GM12878 (cell line): ENCODE results near the gene CLDN12. TPM values are rescaled to one million over a fixed set of nuclear protein-coding genes. Genes with fewer than 3 reads are reported as not detected.
"Not testable (repeated sequence)": the region's sequence is repeated elsewhere in the genome, so short reads cannot be mapped to it uniquely, and the experiment has no call there.

Experiments used
- ATAC-seq: fragments of 200-7000 bp; cut with Tn5 transposase; 3 replicates; pipeline ENCODE4 v1.9.1; 2020; ENCODE audit warnings: mild to moderate bottlenecking, moderate library complexity
- BruUV-seq: library from RNA; stranded (reverse); fragments of 400-500 nt; replicated peaks from 2 replicates; lab custom pipeline; 2021; lab: Mats Ljungman, UMichigan
- CTCF ChIA-PET: fragments of 300-600 bp; sonication (Branson Sonifier 250); formaldehyde crosslinking; extraction: SDS; loops from one replicate; lab custom pipeline; 2021; ENCODE audit warnings: inconsistent platforms; lab: Yijun Ruan, JAX
- POLR2A ChIA-PET: fragments of 350-600 bp; formaldehyde crosslinking; extraction: SDS; loops from one replicate; lab custom pipeline; 2021; ENCODE audit warnings: inconsistent platforms; lab: Charles Lee
- RAD21 ChIA-PET: fragments of 300-600 bp; sonication (Branson Sonifier 250); formaldehyde crosslinking; loops from one replicate; lab custom pipeline; 2023; ENCODE audit warnings: antibody characterized with exemption; ENCODE audit not compliant: unreplicated experiment; lab: Charles Lee
- SMC1A ChIA-PET: fragments of 300-600 bp; sonication (Branson Sonifier 250); formaldehyde crosslinking; loops from one replicate; lab custom pipeline; 2023; ENCODE audit not compliant: unreplicated experiment, uncharacterized antibody; lab: Charles Lee
- DNase-seq: peaks from one replicate; pipeline ENCODE4 v3.0.0-alpha.2; 2011; ENCODE audit warnings: low read depth, low spot score
- FAIRE-seq: peaks from 3 replicates; lab custom pipeline; 2011; peaks lifted over from hg19 to GRCh38; lab: Jason Lieb, UNC
- H2AFZ ChIP-seq: 2 replicates; pipeline ENCODE4 v1.6.0; 2011; ENCODE audit warnings: low read depth, low read length, control low read depth; ENCODE audit not compliant: control insufficient read depth
- H3K27ac ChIP-seq: 2 replicates; pipeline ENCODE4 v1.5.1; 2011; ENCODE audit warnings: control low read depth; ENCODE audit not compliant: control insufficient read depth, insufficient read depth
- H3K27me3 ChIP-seq, 2 experiments: replicated peaks in 1 of 2; 2 replicates each; pipeline versions ENCODE4 v1.6.0 to v1.6.1; 2011; ENCODE audit warnings: low read length in 1 of 2; ENCODE audit not compliant: control insufficient read depth in 2 of 2, insufficient read depth in 2 of 2
- H3K36me3 ChIP-seq, 2 experiments: 2 replicates each; pipeline ENCODE4 v1.5.1; 2011; ENCODE audit warnings: low read length in 1 of 2; ENCODE audit not compliant: control insufficient read depth in 2 of 2, insufficient read depth in 2 of 2
- H3K4me1 ChIP-seq: 2 replicates; pipeline ENCODE4 v1.6.1; 2011; ENCODE audit warnings: mild to moderate bottlenecking, low read length, moderate library complexity, mixed read lengths; ENCODE audit not compliant: control insufficient read depth, insufficient read depth
- H3K4me2 ChIP-seq: 2 replicates; pipeline ENCODE4 v1.6.0; 2011; ENCODE audit warnings: control low read depth; ENCODE audit not compliant: control insufficient read depth, insufficient read depth
- H3K4me3 ChIP-seq: fragments of 200-600 bp; sonication (generic); 2 replicates; pipeline ENCODE4 v1.5.1; 2016
- H3K79me2 ChIP-seq: 2 replicates; pipeline ENCODE4 v1.6.0; 2011; ENCODE audit warnings: low read length; ENCODE audit not compliant: control insufficient read depth, insufficient read depth
- H3K9ac ChIP-seq: 2 replicates; pipeline ENCODE4 v1.8.0; 2011; ENCODE audit warnings: low read length, control low read depth, mixed read lengths; ENCODE audit not compliant: control insufficient read depth, insufficient read depth
- H3K9me3 ChIP-seq: replicated peaks from 3 replicates; pipeline ENCODE4 v1.5.1; 2011; ENCODE audit warnings: mild to moderate bottlenecking, low read length; ENCODE audit not compliant: control insufficient read depth, insufficient read depth
- H4K20me1 ChIP-seq: 2 replicates; pipeline ENCODE4 v1.6.0; 2011; ENCODE audit not compliant: control insufficient read depth, insufficient read depth
- WGBS: methylation state at CpG from one replicate; pipeline ENCODE4 v1.1.6; 2016; ENCODE audit warnings: low lambda C conversion rate; ENCODE audit not compliant: insufficient replicate concordance, insufficient coverage; ENCODE audit errors: missing lambda C conversion rate; 5-methylcytosine and 5-hydroxymethylcytosine counted together
- in situ Hi-C: fragments of 300-500 bp; cut with MboI; formaldehyde crosslinking; loops from 9 replicates; pipeline ENCODE4 v1.14.3; 2018; ENCODE audit warnings: mixed read lengths
- intact Hi-C: fragments of 100-400 bp; cut with micrococcal nuclease; formaldehyde crosslinking; loops from one replicate; pipeline ENCODE4 v1.14.2; 2022; ENCODE audit not compliant: unreplicated experiment
- polyA plus RNA-seq, 11 experiments: library from polyadenylated mRNA; depleted of rRNA in 4 of 11; unstranded in 6 of 11; stranded (reverse) in 5 of 11; fragments of >200 nt; fragmentation: Nextera tagmentation in 4 of 11; fragmentation: Illumina TruSeq in 1 of 11; extraction: Ambion mirVana in 4 of 11; extraction: Trizol in 1 of 11; gene quantifications; 1 replicate in 1 of 11; 2 replicates in 10 of 11; pipeline versions ENCODE4 v1.2.1 to v1.2.3, GENCODE V29; 2011 to 2016; ENCODE audit warnings: inconsistent platforms in 2 of 11, missing spikeins in 2 of 11, low read depth in 1 of 11
- total RNA-seq, 4 experiments: library from RNA; depleted of rRNA in 3 of 4; stranded (reverse); fragments of >200 nt in 3 of 4; fragmentation: Illumina TruSeq in 1 of 4; extraction: Trizol in 1 of 4; gene quantifications; 2 replicates each; pipeline versions ENCODE4 v1.2.1 to v1.2.3, GENCODE V29; 2013 to 2021

CLDN12 gene
- total and polyA plus RNA-seq, 10 of the 15 experiments (the other 5 are each of a cell fraction or from before 2014, with no cell fraction given) = 3.1 to 41.1 (median 6.8) TPM

- H3K4me2 ChIP-seq, H3K79me2 ChIP-seq, BruUV-seq, CTCF ChIA-PET, POLR2A ChIA-PET, H4K20me1 ChIP-seq, H3K9ac ChIP-seq, FAIRE-seq, H3K4me3 ChIP-seq, H3K27me3 ChIP-seq, H2AFZ ChIP-seq, intact Hi-C loops, DNase-seq, H3K27ac ChIP-seq, H3K4me1 ChIP-seq, RAD21 ChIA-PET, H3K9me3 ChIP-seq, ATAC-seq, SMC1A ChIA-PET, H3K36me3 ChIP-seq, in situ Hi-C loops: not testable (repeated sequence)
- 13% methylated on average over 4 of the region's 4 CpGs for WGBS
These were observed 59.9 kb downstream of the CLDN12 start for GRCh38 chr7:90463151-90463628.

Other genes starting within 250 kb of the CLDN12 start
- gene STEAP1, start 249.0 kb upstream of the CLDN12 start, total RNA-seq (2014; rRNA removed) = 3.4 and 4.6 TPM in 2 replicates
- gene STEAP1, start 249.0 kb upstream of the CLDN12 start, total RNA-seq (2014; rRNA removed; fragmentation: Illumina TruSeq; extraction: Trizol) = 4.5 and 4.8 TPM in 2 replicates
- gene STEAP1, start 249.0 kb upstream of the CLDN12 start, total RNA-seq (2021) = 2.1 and 3.2 TPM in 2 replicates
- 44.6 and 67.7 TPM in 2 replicates for gene STEAP1, start 249.0 kb upstream of the CLDN12 start, polyA plus RNA-seq (2011; rRNA removed)
- gene STEAP1, start 249.0 kb upstream of the CLDN12 start, polyA plus RNA-seq (2014; fragmentation: Illumina TruSeq; extraction: Trizol) = 5.1 and 6.4 TPM in 2 replicates
- gene STEAP1, start 249.0 kb upstream of the CLDN12 start, polyA plus RNA-seq (2014; fragmentation: Nextera tagmentation; extraction: Ambion mirVana) = 1 to 10 TPM; 5.3 to 8.9 TPM
- 4.1 and 4.7 TPM in 2 replicates for gene STEAP1, start 249.0 kb upstream of the CLDN12 start, polyA plus RNA-seq (2014; rRNA removed)
- gene STEAP1, start 249.0 kb upstream of the CLDN12 start, polyA plus RNA-seq (2016; fragmentation: Nextera tagmentation; extraction: Ambion mirVana) = 1 to 10 TPM; 2.6 to 4.1 TPM
- gene STEAP2, start 191.7 kb upstream of the CLDN12 start, total RNA-seq (2014; rRNA removed) = 1.8 and 2.3 TPM in 2 replicates
- 2.0 TPM in 2 replicates for gene STEAP2, start 191.7 kb upstream of the CLDN12 start, total RNA-seq (2014; rRNA removed; fragmentation: Illumina TruSeq; extraction: Trizol)
- 1.5 and 2.1 TPM in 2 replicates for gene STEAP2, start 191.7 kb upstream of the CLDN12 start, total RNA-seq (2021)
- 17.6 and 25.4 TPM in 2 replicates for gene STEAP2, start 191.7 kb upstream of the CLDN12 start, polyA plus RNA-seq (2011; rRNA removed)
- 1.8 and 2.5 TPM in 2 replicates for gene STEAP2, start 191.7 kb upstream of the CLDN12 start, polyA plus RNA-seq (2014; fragmentation: Illumina TruSeq; extraction: Trizol)
- under 1 TPM; 0.64 to 0.80 TPM for gene STEAP2, start 191.7 kb upstream of the CLDN12 start, polyA plus RNA-seq (2014; fragmentation: Nextera tagmentation; extraction: Ambion mirVana)
- 1.3 and 1.7 TPM in 2 replicates for gene STEAP2, start 191.7 kb upstream of the CLDN12 start, polyA plus RNA-seq (2014; rRNA removed)
- gene STEAP2, start 191.7 kb upstream of the CLDN12 start, polyA plus RNA-seq (2016; fragmentation: Nextera tagmentation; extraction: Ambion mirVana) = 1 to 10 TPM in 1 of 2 experiments, under 1 TPM in 1; 0.81 to 1.2 TPM
- gene CFAP69, start 158.3 kb upstream of the CLDN12 start, total RNA-seq (2014; rRNA removed) = 0.68 and 1.0 TPM in 2 replicates
- 0.45 and 0.55 TPM in 2 replicates for gene CFAP69, start 158.3 kb upstream of the CLDN12 start, total RNA-seq (2014; rRNA removed; fragmentation: Illumina TruSeq; extraction: Trizol)
- 0.33 and 1.1 TPM in 2 replicates for gene CFAP69, start 158.3 kb upstream of the CLDN12 start, total RNA-seq (2021)
- 3.1 and 7.7 TPM in 2 replicates for gene CFAP69, start 158.3 kb upstream of the CLDN12 start, polyA plus RNA-seq (2011; rRNA removed)
- gene CFAP69, start 158.3 kb upstream of the CLDN12 start, polyA plus RNA-seq (2014; fragmentation: Illumina TruSeq; extraction: Trizol) = 0.48 and 3.6 TPM in 2 replicates
- under 1 TPM in 1 of 2 experiments, not detected in 1; 0.11 TPM for gene CFAP69, start 158.3 kb upstream of the CLDN12 start, polyA plus RNA-seq (2014; fragmentation: Nextera tagmentation; extraction: Ambion mirVana)
- 0.47 and 1.3 TPM in 2 replicates for gene CFAP69, start 158.3 kb upstream of the CLDN12 start, polyA plus RNA-seq (2014; rRNA removed)
- 1 to 10 TPM in 1 of 2 experiments, under 1 TPM in 1; 0.79 to 1.2 TPM for gene CFAP69, start 158.3 kb upstream of the CLDN12 start, polyA plus RNA-seq (2016; fragmentation: Nextera tagmentation; extraction: Ambion mirVana)
- not detected in 2 replicates for gene FAM237B, start 82.2 kb upstream of the CLDN12 start, total RNA-seq (2014; rRNA removed)
- gene FAM237B, start 82.2 kb upstream of the CLDN12 start, total RNA-seq (2014; rRNA removed; fragmentation: Illumina TruSeq; extraction: Trizol) = not detected in 2 replicates
- not detected in 2 replicates for gene FAM237B, start 82.2 kb upstream of the CLDN12 start, total RNA-seq (2021)
- gene FAM237B, start 82.2 kb upstream of the CLDN12 start, polyA plus RNA-seq (2011; rRNA removed) = not detected in 2 replicates
- not detected in 2 replicates for gene FAM237B, start 82.2 kb upstream of the CLDN12 start, polyA plus RNA-seq (2014; fragmentation: Illumina TruSeq; extraction: Trizol)
- not detected for gene FAM237B, start 82.2 kb upstream of the CLDN12 start, polyA plus RNA-seq (2014; fragmentation: Nextera tagmentation; extraction: Ambion mirVana)
- not detected in 2 replicates for gene FAM237B, start 82.2 kb upstream of the CLDN12 start, polyA plus RNA-seq (2014; rRNA removed)
- gene FAM237B, start 82.2 kb upstream of the CLDN12 start, polyA plus RNA-seq (2016; fragmentation: Nextera tagmentation; extraction: Ambion mirVana) = not detected
- 10.1 and 14.1 TPM in 2 replicates for gene GTPBP10, start 56.7 kb upstream of the CLDN12 start, total RNA-seq (2014; rRNA removed)
- gene GTPBP10, start 56.7 kb upstream of the CLDN12 start, total RNA-seq (2014; rRNA removed; fragmentation: Illumina TruSeq; extraction: Trizol) = 20.6 and 24.0 TPM in 2 replicates
- gene GTPBP10, start 56.7 kb upstream of the CLDN12 start, total RNA-seq (2021) = 26.6 and 33.5 TPM in 2 replicates
- gene GTPBP10, start 56.7 kb upstream of the CLDN12 start, polyA plus RNA-seq (2011; rRNA removed) = 34.1 and 67.9 TPM in 2 replicates
- 38.0 and 48.6 TPM in 2 replicates for gene GTPBP10, start 56.7 kb upstream of the CLDN12 start, polyA plus RNA-seq (2014; fragmentation: Illumina TruSeq; extraction: Trizol)
- 10 to 100 TPM; 29.4 to 32.5 TPM for gene GTPBP10, start 56.7 kb upstream of the CLDN12 start, polyA plus RNA-seq (2014; fragmentation: Nextera tagmentation; extraction: Ambion mirVana)
- 11.2 and 11.3 TPM in 2 replicates for gene GTPBP10, start 56.7 kb upstream of the CLDN12 start, polyA plus RNA-seq (2014; rRNA removed)
- gene GTPBP10, start 56.7 kb upstream of the CLDN12 start, polyA plus RNA-seq (2016; fragmentation: Nextera tagmentation; extraction: Ambion mirVana) = 10 to 100 TPM; 38.7 to 41.0 TPM
- gene PTTG1IP2, start 66.2 kb downstream of the CLDN12 start, total RNA-seq (2014; rRNA removed) = not detected in 2 replicates
- not detected in 2 replicates for gene PTTG1IP2, start 66.2 kb downstream of the CLDN12 start, total RNA-seq (2014; rRNA removed; fragmentation: Illumina TruSeq; extraction: Trizol)
- not detected in 2 replicates for gene PTTG1IP2, start 66.2 kb downstream of the CLDN12 start, total RNA-seq (2021)
- gene PTTG1IP2, start 66.2 kb downstream of the CLDN12 start, polyA plus RNA-seq (2011; rRNA removed) = not detected in 2 replicates
- not detected in 2 replicates for gene PTTG1IP2, start 66.2 kb downstream of the CLDN12 start, polyA plus RNA-seq (2014; fragmentation: Illumina TruSeq; extraction: Trizol)
- gene PTTG1IP2, start 66.2 kb downstream of the CLDN12 start, polyA plus RNA-seq (2014; fragmentation: Nextera tagmentation; extraction: Ambion mirVana) = not detected
- gene PTTG1IP2, start 66.2 kb downstream of the CLDN12 start, polyA plus RNA-seq (2014; rRNA removed) = not detected in 2 replicates
- not detected for gene PTTG1IP2, start 66.2 kb downstream of the CLDN12 start, polyA plus RNA-seq (2016; fragmentation: Nextera tagmentation; extraction: Ambion mirVana)
- 29.6 and 33.3 TPM in 2 replicates for gene CDK14, start 192.9 kb downstream of the CLDN12 start, total RNA-seq (2014; rRNA removed)
- 39.3 and 47.1 TPM in 2 replicates for gene CDK14, start 192.9 kb downstream of the CLDN12 start, total RNA-seq (2014; rRNA removed; fragmentation: Illumina TruSeq; extraction: Trizol)
- gene CDK14, start 192.9 kb downstream of the CLDN12 start, total RNA-seq (2021) = 56.7 and 61.3 TPM in 2 replicates
- gene CDK14, start 192.9 kb downstream of the CLDN12 start, polyA plus RNA-seq (2011; rRNA removed) = 24.3 and 33.2 TPM in 2 replicates
- gene CDK14, start 192.9 kb downstream of the CLDN12 start, polyA plus RNA-seq (2014; fragmentation: Illumina TruSeq; extraction: Trizol) = 30.9 and 31.6 TPM in 2 replicates
- 1 to 10 TPM; 6.5 to 7.3 TPM for gene CDK14, start 192.9 kb downstream of the CLDN12 start, polyA plus RNA-seq (2014; fragmentation: Nextera tagmentation; extraction: Ambion mirVana)
- gene CDK14, start 192.9 kb downstream of the CLDN12 start, polyA plus RNA-seq (2014; rRNA removed) = 14.3 and 16.1 TPM in 2 replicates
- gene CDK14, start 192.9 kb downstream of the CLDN12 start, polyA plus RNA-seq (2016; fragmentation: Nextera tagmentation; extraction: Ambion mirVana) = 10 to 100 TPM; 12.7 to 24.1 TPM